ENCODE data around the gene NTN3.

Gene NTN3

GRCh38 chr16:2466667-2467527 is 4.2 kb upstream of the NTN3 start:
- DNase-seq (ENCODE audit: low spot score), result no peak

- peak; percentile 63 for DNase-seq (ENCODE audit: low spot score)
These were observed 3.4 kb upstream of the NTN3 start for GRCh38 chr16:2467528-2468232.

GRCh38 chr16:2468233-2468724 is 2.8 kb upstream of the NTN3 start:
- DNase-seq (ENCODE audit: low spot score), result no peak

GRCh38 chr16:2468725-2469398 is 2.2 kb upstream of the NTN3 start:
- peak; percentile 52 for DNase-seq (ENCODE audit: low spot score)

GRCh38 chr16:2469399-2470233 is 1.5 kb upstream of the NTN3 start:
- no peak for DNase-seq (ENCODE audit: low spot score)

GRCh38 chr16:2470234-2470601 is 879 bp upstream of the NTN3 start:
- DNase-seq (ENCODE audit: low spot score), result no peak

- no peak for DNase-seq (ENCODE audit: low spot score)
These were observed 488 bp upstream of the NTN3 start for GRCh38 chr16:2470603-2471015.

- no peak for DNase-seq (ENCODE audit: low spot score)
These were observed 773 bp downstream of the NTN3 start for GRCh38 chr16:2471653-2472487.

- no peak for DNase-seq (ENCODE audit: low spot score)
These were observed 1.4 kb downstream of the NTN3 start for GRCh38 chr16:2472488-2472864.

GRCh38 chr16:2472885-2473445 is 1.9 kb downstream of the NTN3 start:
- DNase-seq (ENCODE audit: low spot score), result no peak

- DNase-seq (ENCODE audit: low spot score), result no peak
These were observed 2.4 kb downstream of the NTN3 start for GRCh38 chr16:2473446-2473926.

GRCh38 chr16:2473999-2474876 is 3.1 kb downstream of the NTN3 start:
- no peak for DNase-seq (ENCODE audit: low spot score)

GRCh38 chr16:2474877-2475412 is 3.8 kb downstream of the NTN3 start, which contains the start of gene TBC1D24:
TBC1D24 (plus strand) TSS chr16:2475127; CDS start chr16:2496149, 21,022 bp downstream.
- DNase-seq (ENCODE audit: low spot score), result peak; percentile 61

GRCh38 chr16:2475413-2476344 is 4.6 kb downstream of the NTN3 start:
- no peak for DNase-seq (ENCODE audit: low spot score)

GRCh38 chr16:2476345-2476720 is 5.2 kb downstream of the NTN3 start:
- DNase-seq (ENCODE audit: low spot score), result no peak

GRCh38 chr16:2476741-2477140 is 5.6 kb downstream of the NTN3 start:
- DNase-seq (ENCODE audit: low spot score), result no peak

- DNase-seq (ENCODE audit: low spot score), result no peak
These were observed 6.2 kb downstream of the NTN3 start for GRCh38 chr16:2477327-2477726.

- no peak for DNase-seq (ENCODE audit: low spot score)
These were observed 7.2 kb downstream of the NTN3 start for GRCh38 chr16:2478279-2478678.

All from SW480 (cell line).